ENCODE data around the gene PIAS4. TPM values are rescaled to one million over a fixed set of nuclear protein-coding genes. Genes with fewer than 3 reads are reported as not detected.

PIAS4 gene
- total and polyA plus RNA-seq, 2 of the 13 experiments (the other 11 are each of a cell fraction or from before 2014, with no cell fraction given) = 9.0 to 20.1 TPM

DNA sequence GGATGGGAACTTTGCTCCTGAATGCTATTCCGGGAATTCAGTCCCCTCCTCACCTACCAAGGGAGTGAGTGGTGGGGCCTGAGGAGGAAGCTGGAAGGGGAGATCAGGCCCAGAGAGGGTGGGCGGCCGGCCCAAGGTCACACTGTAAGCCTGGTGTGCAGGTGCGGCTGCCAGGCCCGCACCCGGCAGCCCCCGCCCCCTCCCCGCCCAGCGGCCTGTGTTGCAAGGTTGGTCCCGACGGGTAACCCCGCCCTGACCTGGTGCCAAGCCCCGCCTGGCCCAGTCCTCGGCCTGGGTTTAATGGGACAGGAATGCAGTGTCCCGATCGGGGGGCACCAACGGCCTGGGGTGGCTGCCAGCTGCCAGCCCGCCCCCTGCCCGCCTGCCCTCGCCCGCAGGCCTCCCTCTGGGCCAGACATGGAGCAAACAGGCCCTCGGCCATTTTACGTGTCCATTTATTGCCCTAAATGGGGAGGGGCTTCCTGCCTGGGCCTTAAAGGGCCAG is 53.7 kb downstream of the PIAS4 start (continued):
- TF ChIP-seq ZBTB10 (CRISPR knock-in tag; IDR thresholded peaks at IDR 0.05; ENCODE audit: borderline replicate concordance) = no peak
- 0 out of 2 replicates have a peak, but pooled peaks have one; percentile 13 for TF ChIP-seq RXRB (CRISPR knock-in tag; IDR thresholded peaks at IDR 0.05; ENCODE audit: borderline replicate concordance)
- TF ChIP-seq E2F2 (CRISPR knock-in tag; IDR thresholded peaks at IDR 0.05; ENCODE audit: borderline replicate concordance) = no peak
- no peak for TF ChIP-seq ZFP41 (CRISPR knock-in tag; IDR thresholded peaks at IDR 0.05; ENCODE audit: borderline replicate concordance)
- TF ChIP-seq, protein P1, sequence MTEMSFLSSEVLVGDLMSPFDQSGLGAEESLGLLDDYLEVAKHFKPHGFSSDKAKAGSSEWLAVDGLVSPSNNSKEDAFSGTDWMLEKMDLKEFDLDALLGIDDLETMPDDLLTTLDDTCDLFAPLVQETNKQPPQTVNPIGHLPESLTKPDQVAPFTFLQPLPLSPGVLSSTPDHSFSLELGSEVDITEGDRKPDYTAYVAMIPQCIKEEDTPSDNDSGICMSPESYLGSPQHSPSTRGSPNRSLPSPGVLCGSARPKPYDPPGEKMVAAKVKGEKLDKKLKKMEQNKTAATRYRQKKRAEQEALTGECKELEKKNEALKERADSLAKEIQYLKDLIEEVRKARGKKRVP (CRISPR knock-in tag; IDR thresholded peaks at IDR 0.05) = no peak
- TF ChIP-seq BHLHE40 (IDR thresholded peaks at IDR 0.05; ENCODE audit: low read length) = 0 out of 2 replicates have a peak, but pooled peaks have one; percentile 9
- TF ChIP-seq ZNF746 (CRISPR knock-in tag; IDR thresholded peaks at IDR 0.05) = 0 out of 2 replicates have a peak, but pooled peaks have one; percentile 29
- TF ChIP-seq GABPB1 (CRISPR knock-in tag; IDR thresholded peaks at IDR 0.05) = peak; percentile 55; the same call in 1 of the 2 replicates
- TF ChIP-seq ZNF24 (IDR thresholded peaks at IDR 0.05) = no peak
- TF ChIP-seq ZNF768 (CRISPR knock-in tag; IDR thresholded peaks at IDR 0.05) = peak; percentile 98
- TF ChIP-seq, protein P2, sequence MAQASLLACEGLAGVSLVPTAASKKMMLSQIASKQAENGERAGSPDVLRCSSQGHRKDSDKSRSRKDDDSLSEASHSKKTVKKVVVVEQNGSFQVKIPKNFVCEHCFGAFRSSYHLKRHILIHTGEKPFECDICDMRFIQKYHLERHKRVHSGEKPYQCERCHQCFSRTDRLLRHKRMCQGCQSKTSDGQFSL (CRISPR knock-in tag; IDR thresholded peaks at IDR 0.05) = 0 out of 2 replicates have a peak, but pooled peaks have one; percentile 5
- no peak for TF ChIP-seq JARID2 (CRISPR knock-in tag; IDR thresholded peaks at IDR 0.05; ENCODE audit: insufficient replicate concordance)
- TF ChIP-seq FOXK1 (CRISPR knock-in tag; IDR thresholded peaks at IDR 0.05; ENCODE audit: borderline replicate concordance, low read depth) = 0 out of 2 replicates have a peak, but pooled peaks have one; percentile 22
- no peak for TF ChIP-seq ZNF337 (CRISPR knock-in tag; IDR thresholded peaks at IDR 0.05; ENCODE audit: borderline replicate concordance, low read depth)
- TF ChIP-seq SP4 (CRISPR knock-in tag; IDR thresholded peaks at IDR 0.05) = peak; percentile 29; the same call in 1 of the 2 replicates
- TF ChIP-seq, protein P3, sequence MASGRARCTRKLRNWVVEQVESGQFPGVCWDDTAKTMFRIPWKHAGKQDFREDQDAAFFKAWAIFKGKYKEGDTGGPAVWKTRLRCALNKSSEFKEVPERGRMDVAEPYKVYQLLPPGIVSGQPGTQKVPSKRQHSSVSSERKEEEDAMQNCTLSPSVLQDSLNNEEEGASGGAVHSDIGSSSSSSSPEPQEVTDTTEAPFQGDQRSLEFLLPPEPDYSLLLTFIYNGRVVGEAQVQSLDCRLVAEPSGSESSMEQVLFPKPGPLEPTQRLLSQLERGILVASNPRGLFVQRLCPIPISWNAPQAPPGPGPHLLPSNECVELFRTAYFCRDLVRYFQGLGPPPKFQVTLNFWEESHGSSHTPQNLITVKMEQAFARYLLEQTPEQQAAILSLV (CRISPR knock-in tag; IDR thresholded peaks at IDR 0.05; ENCODE audit: borderline replicate concordance) = no peak
- 0 out of 2 replicates have a peak, but pooled peaks have one; percentile 27 for TF ChIP-seq PITX1 (CRISPR knock-in tag; IDR thresholded peaks at IDR 0.05)
- TF ChIP-seq FOXA1 (IDR thresholded peaks at IDR 0.05) = no peak
- no peak for TF ChIP-seq FOXA1 (CRISPR knock-in tag; IDR thresholded peaks at IDR 0.05)
- peak; percentile 5; the same call in 1 of the 2 replicates for TF ChIP-seq RCOR2 (CRISPR knock-in tag; IDR thresholded peaks at IDR 0.05)
- TF ChIP-seq KDM6A (CRISPR knock-in tag; IDR thresholded peaks at IDR 0.05; ENCODE audit: low read depth) = peak; percentile 11; the same call in 1 of the 2 replicates
- no peak for TF ChIP-seq PPARG (CRISPR knock-in tag; conservative IDR thresholded peaks at IDR 0.05)
- no peak for TF ChIP-seq GMEB2 (CRISPR knock-in tag; IDR thresholded peaks at IDR 0.05; ENCODE audit: low read depth)

Data from HepG2 (cell line).